ENCODE measurements around the gene SHISA6.

The SHISA6 gene

DNA sequence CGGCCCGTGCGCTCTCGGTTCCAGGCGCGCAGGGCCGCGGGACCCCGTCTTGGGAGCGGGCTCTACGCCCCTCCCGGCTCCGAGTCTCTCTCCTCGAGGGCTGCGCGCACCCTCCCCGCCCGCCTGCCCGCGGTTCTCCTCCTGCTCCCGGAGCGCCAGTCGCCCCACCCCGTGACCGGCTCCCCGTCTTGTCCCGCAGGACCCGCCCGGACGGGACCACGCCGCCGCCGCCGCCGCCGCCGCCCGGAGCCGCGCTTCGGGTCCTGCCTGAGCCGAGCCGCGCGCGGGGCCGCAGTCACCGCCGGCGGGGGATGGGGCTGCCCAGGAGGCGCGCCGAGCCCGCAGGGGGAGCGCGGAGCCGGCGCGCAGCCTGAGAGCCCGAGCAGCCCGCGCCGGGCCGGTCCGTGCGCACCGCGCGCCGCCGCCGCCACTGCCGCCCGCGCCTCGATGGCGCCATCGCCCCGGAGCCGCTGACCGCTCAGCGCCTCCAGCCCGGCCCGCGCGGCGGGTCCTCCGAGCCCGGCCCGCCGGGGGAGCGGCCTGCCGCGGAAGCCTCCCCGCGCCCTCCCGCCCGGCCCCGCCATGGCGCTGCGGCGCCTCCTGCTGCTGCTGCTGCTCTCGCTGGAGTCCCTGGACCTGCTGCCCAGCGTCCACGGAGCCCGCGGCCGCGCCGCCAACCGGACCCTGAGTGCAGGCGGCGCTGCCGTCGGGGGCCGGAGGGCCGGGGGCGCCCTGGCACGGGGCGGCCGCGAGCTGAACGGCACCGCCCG lies at the start of gene SHISA6:
Gene SHISA6, plus strand, starts transcription at position 373 of the 770 bp plus-strand sequence.
- TF ChIP-seq ESRRG (CRISPR knock-in tag; IDR thresholded peaks at IDR 0.05) = no peak
- no peak for ATAC-seq

DNA sequence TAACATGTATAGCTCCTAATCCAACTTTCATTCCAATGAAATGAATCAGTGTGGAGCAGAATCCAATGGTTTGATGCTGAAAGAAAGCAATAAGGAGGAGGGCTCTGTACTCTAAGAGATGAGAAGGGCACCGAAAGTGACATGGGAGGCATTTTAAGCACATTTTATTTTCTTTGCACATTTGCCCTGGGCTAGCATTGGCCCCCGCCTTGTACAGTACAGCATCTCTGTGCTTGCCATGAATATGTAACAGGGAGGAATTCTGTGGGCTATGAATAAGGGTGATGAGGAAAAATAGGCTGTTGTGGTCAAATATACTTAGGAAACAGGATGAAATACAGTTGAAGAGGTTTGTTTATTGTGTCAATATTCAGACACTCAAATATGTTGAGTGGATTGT lies 45.2 kb upstream of the SHISA6 start:
- ATAC-seq = no peak
- TF ChIP-seq CSDC2 (CRISPR knock-in tag; IDR thresholded peaks at IDR 0.05) (no peak), ARNTL (CRISPR knock-in tag; IDR thresholded peaks at IDR 0.05; ENCODE audit: borderline replicate concordance, low read depth) (no peak), ZFP30 (CRISPR knock-in tag; IDR thresholded peaks at IDR 0.05) (no peak), ZNF70 (CRISPR knock-in tag; IDR thresholded peaks at IDR 0.05) (no peak), ZFP3 (CRISPR knock-in tag; IDR thresholded peaks at IDR 0.05) (no peak), ESRRG (CRISPR knock-in tag; IDR thresholded peaks at IDR 0.05) (no peak)

DNA sequence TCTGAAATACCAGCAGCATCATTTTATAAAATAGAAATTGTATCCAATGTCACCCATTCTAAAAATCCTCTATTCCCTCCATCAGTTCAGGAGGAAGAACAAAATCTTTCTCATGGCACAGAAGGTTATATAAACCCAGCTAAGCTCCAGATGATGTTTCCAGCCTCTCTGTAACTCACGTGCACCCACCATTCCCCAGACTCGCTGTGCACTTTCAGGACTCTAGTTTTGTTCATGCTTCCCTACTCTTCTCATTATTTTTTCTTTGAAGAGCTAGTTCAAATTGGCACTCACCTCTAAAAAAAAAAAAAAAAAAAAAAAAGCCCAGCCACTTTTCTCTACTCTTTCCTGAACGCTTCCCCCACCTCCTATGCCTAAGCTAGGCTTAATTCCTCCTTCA lies 36.0 kb upstream of the SHISA6 start:
- no peak for ATAC-seq
- TF ChIP-seq ZNF70 (CRISPR knock-in tag; IDR thresholded peaks at IDR 0.05) = no peak
- no peak for TF ChIP-seq SNAI2 (CRISPR knock-in tag; IDR thresholded peaks at IDR 0.05)
- no peak for TF ChIP-seq RARB (CRISPR knock-in tag; IDR thresholded peaks at IDR 0.05)
- TF ChIP-seq ESRRG (CRISPR knock-in tag; IDR thresholded peaks at IDR 0.05) = no peak
- TF ChIP-seq PPARA (CRISPR knock-in tag; IDR thresholded peaks at IDR 0.05; ENCODE audit: borderline replicate concordance) = no peak
- no peak for TF ChIP-seq TOX (CRISPR knock-in tag; IDR thresholded peaks at IDR 0.05; ENCODE audit: borderline replicate concordance)
- TF ChIP-seq, protein P1, sequence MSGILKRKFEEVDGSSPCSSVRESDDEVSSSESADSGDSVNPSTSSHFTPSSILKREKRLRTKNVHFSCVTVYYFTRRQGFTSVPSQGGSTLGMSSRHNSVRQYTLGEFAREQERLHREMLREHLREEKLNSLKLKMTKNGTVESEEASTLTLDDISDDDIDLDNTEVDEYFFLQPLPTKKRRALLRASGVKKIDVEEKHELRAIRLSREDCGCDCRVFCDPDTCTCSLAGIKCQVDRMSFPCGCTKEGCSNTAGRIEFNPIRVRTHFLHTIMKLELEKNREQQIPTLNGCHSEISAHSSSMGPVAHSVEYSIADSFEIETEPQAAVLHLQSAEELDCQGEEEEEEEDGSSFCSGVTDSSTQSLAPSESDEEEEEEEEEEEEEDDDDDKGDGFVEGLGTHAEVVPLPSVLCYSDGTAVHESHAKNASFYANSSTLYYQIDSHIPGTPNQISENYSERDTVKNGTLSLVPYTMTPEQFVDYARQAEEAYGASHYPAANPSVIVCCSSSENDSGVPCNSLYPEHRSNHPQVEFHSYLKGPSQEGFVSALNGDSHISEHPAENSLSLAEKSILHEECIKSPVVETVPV (CRISPR knock-in tag; IDR thresholded peaks at IDR 0.05) = no peak
- no peak for TF ChIP-seq CSDC2 (CRISPR knock-in tag; IDR thresholded peaks at IDR 0.05)
- no peak for TF ChIP-seq ISL1 (CRISPR knock-in tag; IDR thresholded peaks at IDR 0.05)
- no peak for TF ChIP-seq GLIS3 (CRISPR knock-in tag; IDR thresholded peaks at IDR 0.05)
- no peak for TF ChIP-seq TCF4 (CRISPR knock-in tag; IDR thresholded peaks at IDR 0.05; ENCODE audit: borderline replicate concordance)
- TF ChIP-seq OSR1 (CRISPR knock-in tag; IDR thresholded peaks at IDR 0.05) = no peak
- TF ChIP-seq ZNF8 (CRISPR knock-in tag; IDR thresholded peaks at IDR 0.05) = no peak
- no peak for TF ChIP-seq ZNF565 (CRISPR knock-in tag; conservative IDR thresholded peaks at IDR 0.05; ENCODE audit: low read depth)

DNA sequence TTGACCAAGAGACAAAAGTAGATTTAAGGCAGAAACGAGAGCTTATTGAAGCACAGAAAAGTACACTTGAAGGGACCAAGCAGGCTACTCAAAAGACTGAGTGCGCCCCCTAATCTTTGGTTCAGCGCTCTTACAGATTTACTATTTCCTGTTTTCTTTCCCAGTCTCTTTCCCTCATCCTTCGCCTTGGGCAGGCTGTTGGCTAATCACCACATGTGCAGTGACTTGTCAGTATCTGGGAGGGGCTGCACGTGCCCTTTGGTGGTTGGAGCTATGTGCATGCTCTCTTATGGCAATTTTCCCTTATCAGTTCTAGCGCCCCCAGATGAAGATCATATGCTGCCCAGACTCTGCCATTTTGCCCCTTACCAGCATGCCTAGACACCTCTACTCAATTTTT lies 35.4 kb upstream of the SHISA6 start:
- TF ChIP-seq RARB (CRISPR knock-in tag; IDR thresholded peaks at IDR 0.05) (no peak), CSDC2 (CRISPR knock-in tag; IDR thresholded peaks at IDR 0.05) (no peak), ZC3H10 (CRISPR knock-in tag; IDR thresholded peaks at IDR 0.05) (no peak), ARNTL (CRISPR knock-in tag; IDR thresholded peaks at IDR 0.05; ENCODE audit: borderline replicate concordance, low read depth) (no peak), ZFP3 (CRISPR knock-in tag; IDR thresholded peaks at IDR 0.05) (no peak), BACH2 (CRISPR knock-in tag; IDR thresholded peaks at IDR 0.05; ENCODE audit: borderline replicate concordance) (no peak), OSR1 (CRISPR knock-in tag; IDR thresholded peaks at IDR 0.05) (no peak), ZFP30 (CRISPR knock-in tag; IDR thresholded peaks at IDR 0.05) (no peak), SNAI2 (CRISPR knock-in tag; IDR thresholded peaks at IDR 0.05) (no peak), ESRRG (CRISPR knock-in tag; IDR thresholded peaks at IDR 0.05) (no peak), PPARA (CRISPR knock-in tag; IDR thresholded peaks at IDR 0.05; ENCODE audit: borderline replicate concordance) (no peak), TOX (CRISPR knock-in tag; IDR thresholded peaks at IDR 0.05; ENCODE audit: borderline replicate concordance) (no peak), ZNF70 (CRISPR knock-in tag; IDR thresholded peaks at IDR 0.05) (no peak)
- TF ChIP-seq, protein P2, sequence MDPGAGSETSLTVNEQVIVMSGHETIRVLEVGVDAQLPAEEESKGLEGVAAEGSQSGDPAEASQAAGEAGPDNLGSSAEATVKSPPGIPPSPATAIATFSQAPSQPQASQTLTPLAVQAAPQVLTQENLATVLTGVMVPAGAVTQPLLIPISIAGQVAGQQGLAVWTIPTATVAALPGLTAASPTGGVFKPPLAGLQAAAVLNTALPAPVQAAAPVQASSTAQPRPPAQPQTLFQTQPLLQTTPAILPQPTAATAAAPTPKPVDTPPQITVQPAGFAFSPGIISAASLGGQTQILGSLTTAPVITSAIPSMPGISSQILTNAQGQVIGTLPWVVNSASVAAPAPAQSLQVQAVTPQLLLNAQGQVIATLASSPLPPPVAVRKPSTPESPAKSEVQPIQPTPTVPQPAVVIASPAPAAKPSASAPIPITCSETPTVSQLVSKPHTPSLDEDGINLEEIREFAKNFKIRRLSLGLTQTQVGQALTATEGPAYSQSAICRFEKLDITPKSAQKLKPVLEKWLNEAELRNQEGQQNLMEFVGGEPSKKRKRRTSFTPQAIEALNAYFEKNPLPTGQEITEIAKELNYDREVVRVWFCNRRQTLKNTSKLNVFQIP (CRISPR knock-in tag; IDR thresholded peaks at IDR 0.05; ENCODE audit: borderline replicate concordance, low read depth) = no peak
- TF ChIP-seq, protein P3, sequence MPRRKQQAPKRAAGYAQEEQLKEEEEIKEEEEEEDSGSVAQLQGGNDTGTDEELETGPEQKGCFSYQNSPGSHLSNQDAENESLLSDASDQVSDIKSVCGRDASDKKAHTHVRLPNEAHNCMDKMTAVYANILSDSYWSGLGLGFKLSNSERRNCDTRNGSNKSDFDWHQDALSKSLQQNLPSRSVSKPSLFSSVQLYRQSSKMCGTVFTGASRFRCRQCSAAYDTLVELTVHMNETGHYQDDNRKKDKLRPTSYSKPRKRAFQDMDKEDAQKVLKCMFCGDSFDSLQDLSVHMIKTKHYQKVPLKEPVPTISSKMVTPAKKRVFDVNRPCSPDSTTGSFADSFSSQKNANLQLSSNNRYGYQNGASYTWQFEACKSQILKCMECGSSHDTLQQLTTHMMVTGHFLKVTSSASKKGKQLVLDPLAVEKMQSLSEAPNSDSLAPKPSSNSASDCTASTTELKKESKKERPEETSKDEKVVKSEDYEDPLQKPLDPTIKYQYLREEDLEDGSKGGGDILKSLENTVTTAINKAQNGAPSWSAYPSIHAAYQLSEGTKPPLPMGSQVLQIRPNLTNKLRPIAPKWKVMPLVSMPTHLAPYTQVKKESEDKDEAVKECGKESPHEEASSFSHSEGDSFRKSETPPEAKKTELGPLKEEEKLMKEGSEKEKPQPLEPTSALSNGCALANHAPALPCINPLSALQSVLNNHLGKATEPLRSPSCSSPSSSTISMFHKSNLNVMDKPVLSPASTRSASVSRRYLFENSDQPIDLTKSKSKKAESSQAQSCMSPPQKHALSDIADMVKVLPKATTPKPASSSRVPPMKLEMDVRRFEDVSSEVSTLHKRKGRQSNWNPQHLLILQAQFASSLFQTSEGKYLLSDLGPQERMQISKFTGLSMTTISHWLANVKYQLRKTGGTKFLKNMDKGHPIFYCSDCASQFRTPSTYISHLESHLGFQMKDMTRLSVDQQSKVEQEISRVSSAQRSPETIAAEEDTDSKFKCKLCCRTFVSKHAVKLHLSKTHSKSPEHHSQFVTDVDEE (CRISPR knock-in tag; IDR thresholded peaks at IDR 0.05) = no peak
- no peak for ATAC-seq

Data from SK-N-SH treated with all-trans-retinoic acid at 6 μM for 48 hours (cell line).